Transverse colon (tissue), 4 donors: Measurements from ENCODE around the gene TNFRSF4. TPM values are rescaled to one million over a fixed set of nuclear protein-coding genes. Genes with fewer than 3 reads are reported as not detected.

ENCODE experiments used
- DNase-seq: peaks from one replicate; pipeline ENCODE4 v3.0.0-alpha.2; 2019
- H3K27ac ChIP-seq, 4 donors: fragments of 200-600 bp; sonication (generic); 2 replicates each; pipeline ENCODE4 v1.5.1; 2016 to 2018; ENCODE audit warnings: inconsistent platforms in 4 of 4
- H3K27me3 ChIP-seq: fragments of 200-600 bp; sonication (generic); 2 replicates; pipeline ENCODE4 v1.5.1; 2017; ENCODE audit warnings: inconsistent platforms
- H3K36me3 ChIP-seq, 4 donors: fragments of 200-600 bp; sonication (generic); 2 replicates each; pipeline ENCODE4 v1.5.1; 2017 to 2019; ENCODE audit warnings: inconsistent platforms in 4 of 4
- H3K4me1 ChIP-seq, 4 donors: fragments of 200-600 bp; sonication (generic); 2 replicates each; pipeline ENCODE4 v1.5.1; 2017 to 2020; ENCODE audit warnings: inconsistent platforms in 4 of 4
- H3K4me3 ChIP-seq, 4 donors: fragments of 200-600 bp; sonication (generic); 1 replicate in 1 of 4; 2 replicates in 3 of 4; pipeline versions ENCODE4 v1.5.1 to v1.6.1; 2017 to 2019; ENCODE audit warnings: inconsistent platforms in 4 of 4
- H3K9me3 ChIP-seq, 2 donors: fragments of 200-600 bp; sonication (generic); 2 replicates each; pipeline ENCODE4 v1.5.1; 2017 to 2019; ENCODE audit warnings: inconsistent platforms in 2 of 2
- CTCF ChIP-seq, 5 experiments: fragments of 200-600 bp in 3 of 5; fragments of 450-650 bp in 2 of 5; sonication (generic) in 3 of 5; IDR thresholded peaks; 1 replicate in 2 of 5; 2 replicates in 3 of 5; pipeline ENCODE4 v1.5.1; 2016 to 2017; ENCODE audit warnings: antibody characterized with exemption in 5 of 5, inconsistent platforms in 3 of 5, mild to moderate bottlenecking in 2 of 5, moderate library complexity in 1 of 5
- EP300 ChIP-seq: sonication (generic); formaldehyde crosslinking; IDR thresholded peaks from one replicate; pipeline ENCODE4 v1.6.1; 2017; ENCODE audit warnings: antibody characterized with exemption, low read depth
- POLR2A ChIP-seq: fragments of 450-650 bp; IDR thresholded peaks from one replicate; pipeline ENCODE4 v1.6.1; 2016; ENCODE audit warnings: antibody characterized with exemption, mild to moderate bottlenecking, moderate library complexity
- POLR2AphosphoS5 ChIP-seq, 3 donors: sonication (generic); formaldehyde crosslinking; IDR thresholded peaks; one replicate each; pipeline ENCODE4 v1.6.1; 2016; ENCODE audit warnings: antibody characterized with exemption in 3 of 3
- WGBS, 2 donors: methylation state at CpG; one replicate each; pipeline ENCODE4 v1.1.5; 2018; ENCODE audit warnings: low coverage in 1 of 2; 5-methylcytosine and 5-hydroxymethylcytosine counted together
- in situ Hi-C, 4 donors: fragments of 200-750 bp; cut with MboI; loops; one replicate each; pipeline versions ENCODE4 v1.15.0 to v1.15.1; 2017; ENCODE audit warnings: low sequenced_read_pairs in 3 of 4, low pct_ligation_motif_present in 1 of 4, low pct_unique_long_range_greater_than_20kb in 1 of 4
- intact Hi-C: fragments of 100-400 bp; cut with DNase I; formaldehyde crosslinking; loops from one replicate; pipeline ENCODE4 v1.15.1; 2023; ENCODE audit warnings: low total_unique reads
- total RNA-seq, 4 donors: library from RNA; depleted of rRNA; stranded (reverse); fragments of >200 nt; gene quantifications; one replicate each; pipeline ENCODE4 v1.1.0, GENCODE V29; 2016

TNFRSF4 gene
- total RNA-seq, 4 donors from 2014 or later: 0.55 to 4.8 TPM; not detected in 2

DNA sequence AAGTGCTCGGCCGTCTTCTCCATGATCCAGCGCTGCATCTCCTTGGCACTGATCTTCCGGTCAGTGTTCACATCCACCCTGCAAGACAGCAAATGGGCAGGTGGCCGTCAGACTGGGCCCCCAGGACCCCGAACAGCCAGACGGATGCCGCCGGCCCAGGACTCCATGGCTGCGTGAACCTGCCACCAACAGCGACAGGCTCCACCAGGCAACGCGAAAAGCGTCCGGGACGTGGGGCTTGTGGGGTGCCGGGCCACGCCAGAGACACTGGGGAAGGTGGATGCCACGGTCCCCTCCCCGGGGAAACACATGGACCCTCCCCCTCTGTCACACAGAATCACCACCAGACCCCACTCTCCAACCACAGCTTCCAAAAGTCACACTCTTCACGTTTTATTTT is 9.9 kb upstream of the TNFRSF4 start:
- Histone ChIP-seq H3K4me1 (peaks cover 0 to 6% (median under 1%) of the 10 kb centered on the region in 4 donors), H3K4me3 (no peak overlapping the region), H3K36me3 (peaks cover 0 to 37% (median 7%) of the 10 kb centered on the region in 4 donors), H3K27me3 (no peaks in the 10 kb centered on the region), H3K27ac (no peak overlapping the region), H3K9me3 (no peaks in the 10 kb centered on the region)
- in situ Hi-C loops: no loop called here
- intact Hi-C loops: loop anchor here (10.0 kb wide), 1 partner anchor 69 kb away; no protein-coding TSS in a partner anchor
- TF ChIP-seq POLR2AphosphoS5 (IDR thresholded peaks at IDR 0.05): no peak
- TF ChIP-seq EP300: no peak
- TF ChIP-seq POLR2A: no peak
- DNase-seq: no peak
- 93 to 98% methylated on average over 10 to 21 of the region's 21 CpGs for WGBS, 2 donors

DNA sequence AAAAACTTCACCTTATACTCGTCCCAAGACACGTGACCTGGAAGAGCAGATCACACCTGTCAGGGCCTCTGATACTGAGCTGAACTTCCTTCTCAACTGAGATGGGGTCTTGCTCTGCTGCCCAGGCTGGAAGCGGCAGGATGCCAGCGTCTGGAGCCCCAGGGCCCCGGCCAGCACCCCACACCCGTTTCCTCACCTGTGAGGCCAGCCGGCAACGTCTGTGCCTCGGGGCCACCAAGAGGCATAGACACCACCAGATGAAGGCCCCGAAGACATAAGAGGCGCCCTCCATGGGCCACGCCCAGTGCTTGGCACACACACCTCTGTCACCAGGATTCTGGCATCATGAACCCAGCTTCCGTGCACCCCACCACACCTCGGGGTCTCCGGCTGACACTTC is 9.4 kb upstream of the TNFRSF4 start:
- in situ Hi-C loops: no loop called here

DNA sequence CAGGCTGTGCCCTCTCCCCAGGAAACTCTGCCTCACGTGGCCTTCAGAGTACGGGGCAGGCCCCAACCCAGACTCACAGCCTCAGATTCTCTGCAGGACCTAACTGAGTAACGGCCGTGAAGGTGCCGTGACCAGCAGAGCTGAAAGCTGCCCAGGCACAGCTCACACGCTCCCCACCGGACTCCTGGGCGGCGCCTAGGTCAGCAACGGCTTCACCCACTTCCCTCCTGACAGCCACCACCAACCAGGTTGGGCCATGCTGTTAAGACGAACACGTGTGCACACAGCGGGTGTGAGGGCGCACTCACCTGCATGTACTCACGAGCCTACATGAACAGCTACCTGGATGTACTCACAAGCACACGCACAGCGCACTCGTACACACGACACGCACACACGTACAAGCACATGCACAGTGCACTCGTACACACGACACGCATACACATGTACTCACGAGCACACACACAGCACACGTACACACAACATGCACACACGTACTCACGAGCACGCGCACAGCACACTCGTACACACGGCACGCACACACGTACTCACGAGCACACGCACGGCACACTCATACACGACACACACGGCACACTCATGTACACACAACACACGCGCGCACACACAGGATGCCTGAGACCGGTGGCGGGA is 8.7 kb upstream of the TNFRSF4 start:
- 90% methylated on average over 43 of the region's 44 CpGs; no CpG with 5 or more reads in 1 of the 2 donors for WGBS, 2 donors
- intact Hi-C loops: loop anchor here (10.0 kb wide), 1 partner anchor 68 kb away; no protein-coding TSS in a partner anchor
- Histone ChIP-seq H3K36me3 (peaks cover 0 to 46% (median 9%) of the 10 kb centered on the region in 4 donors), H3K9me3 (no peaks in the 10 kb centered on the region), H3K27ac (peak overlapping the region in 1 of 4 donors; percentile 39), H3K27me3 (no peaks in the 10 kb centered on the region), H3K4me1 (peaks cover 0 to 6% (median 0%) of the 10 kb centered on the region in 4 donors), H3K4me3 (no peak overlapping the region)
- in situ Hi-C loops: no loop called here
- TF ChIP-seq POLR2A (no peak), CTCF (IDR thresholded peaks at IDR 0.05) (no peak), EP300 (no peak), POLR2AphosphoS5 (IDR thresholded peaks at IDR 0.05) (no peak)
- no peak for DNase-seq

More for the DNA sequence above, 9.4 kb upstream of the TNFRSF4 start:
- H3K27ac ChIP-seq: no peak overlapping the region
- no peaks in the 10 kb centered on the region for H3K9me3 ChIP-seq
- no peak for DNase-seq
- no peaks in the 10 kb centered on the region for H3K27me3 ChIP-seq
- H3K4me3 ChIP-seq: no peak overlapping the region
- intact Hi-C loops: loop anchor here (10.0 kb wide), 1 partner anchor 69 kb away; no protein-coding TSS in a partner anchor
- TF ChIP-seq POLR2A: no peak
- no peak for TF ChIP-seq POLR2AphosphoS5 (IDR thresholded peaks at IDR 0.05)
- no peak for TF ChIP-seq EP300
- no peak for TF ChIP-seq CTCF (IDR thresholded peaks at IDR 0.05)
- 93% methylated on average over 3 to 15 of the region's 15 CpGs for WGBS, 2 donors
- H3K4me1 ChIP-seq: peaks cover 0 to 6% (median 0%) of the 10 kb centered on the region in 4 donors
- H3K36me3 ChIP-seq: peaks cover 0 to 40% (median 8%) of the 10 kb centered on the region in 4 donors

GRCh38 chr1:1221887-1222574 is 8.1 kb upstream of the TNFRSF4 start:
- Histone ChIP-seq H3K4me1 (peaks cover 0 to 6% (median 0%) of the 10 kb centered on the region in 4 donors), H3K36me3 (peaks cover 0 to 51% (median 9%) of the 10 kb centered on the region in 4 donors), H3K27ac (peak overlapping the region in 1 of 4 donors; percentile 39), H3K27me3 (no peaks in the 10 kb centered on the region), H3K9me3 (no peaks in the 10 kb centered on the region), H3K4me3 (no peak overlapping the region)
- intact Hi-C loops (loop anchor here (10.0 kb wide), 1 partner anchor 67 kb away; no protein-coding TSS in a partner anchor), in situ Hi-C loops (no loop called here)
- 74 to 95% methylated on average over 7 to 24 of the region's 30 CpGs for WGBS, 2 donors
- no peak for TF ChIP-seq POLR2A
- no peak for TF ChIP-seq CTCF (IDR thresholded peaks at IDR 0.05)
- TF ChIP-seq EP300: no peak
- no peak for TF ChIP-seq POLR2AphosphoS5 (IDR thresholded peaks at IDR 0.05)
- DNase-seq: peak; percentile 44
